Keratinocyte (primary cell): ENCODE data around the gene CYB5A. TPM values are rescaled to one million over a fixed set of nuclear protein-coding genes. Genes with fewer than 3 reads are reported as not detected.

Experiments
- DNase-seq: peaks from one replicate; pipeline ENCODE4 v3.0.0-alpha.2; 2011; ENCODE audit warnings: low read depth, missing footprints, low spot score
- FAIRE-seq: peaks from 2 replicates; lab custom pipeline; 2011; peaks lifted over from hg19 to GRCh38; lab: Jason Lieb, UNC
- H2AFZ ChIP-seq: 2 replicates; pipeline ENCODE4 v1.6.0; 2012; ENCODE audit warnings: low read length, control low read depth, inconsistent platforms; ENCODE audit not compliant: control insufficient read depth
- H3K27ac ChIP-seq: 2 replicates; pipeline ENCODE4 v1.5.1; 2011; ENCODE audit warnings: low read length; ENCODE audit not compliant: control insufficient read depth, insufficient read depth
- H3K27me3 ChIP-seq: 3 replicates; pipeline ENCODE4 v1.6.0; 2011; ENCODE audit warnings: low read length; ENCODE audit not compliant: control insufficient read depth, insufficient read depth; ENCODE audit errors: extremely low read depth
- H3K36me3 ChIP-seq, 2 experiments: 2 replicates in 1 of 2; 3 replicates in 1 of 2; pipeline ENCODE4 v1.5.1; 2011; ENCODE audit warnings: low read length in 2 of 2, mild to moderate bottlenecking in 1 of 2; ENCODE audit not compliant: control insufficient read depth in 2 of 2, insufficient read depth in 2 of 2; ENCODE audit errors: extremely low read depth in 1 of 2
- H3K4me1 ChIP-seq: 3 replicates; pipeline ENCODE4 v1.5.1; 2011; ENCODE audit warnings: low read length; ENCODE audit not compliant: control insufficient read depth, insufficient read depth; ENCODE audit errors: extremely low read depth
- H3K4me2 ChIP-seq: 3 replicates; pipeline ENCODE4 v1.6.0; 2011; ENCODE audit warnings: low read depth, low read length; ENCODE audit not compliant: control insufficient read depth, insufficient read depth; ENCODE audit errors: extremely low read depth
- H3K4me3 ChIP-seq, 3 experiments: fragments of 200-600 bp in 1 of 3; sonication (generic) in 1 of 3; 2 replicates in 2 of 3; 3 replicates in 1 of 3; pipeline ENCODE4 v1.5.1; 2011 to 2016; ENCODE audit warnings: low read length in 3 of 3, mild to moderate bottlenecking in 3 of 3, control low read depth in 2 of 3, inconsistent platforms in 1 of 3, low read depth in 1 of 3, mixed read lengths in 1 of 3, mixed run types in 1 of 3, moderate library complexity in 1 of 3; ENCODE audit not compliant: control insufficient read depth in 2 of 3, insufficient read depth in 2 of 3; ENCODE audit errors: extremely low read depth in 1 of 3
- H3K79me2 ChIP-seq: 2 replicates; pipeline ENCODE4 v1.6.0; 2012; ENCODE audit warnings: low read length; ENCODE audit not compliant: control insufficient read depth, insufficient read depth
- H3K9ac ChIP-seq: 3 replicates; pipeline ENCODE4 v1.6.0; 2011; ENCODE audit warnings: low read length; ENCODE audit not compliant: control insufficient read depth, insufficient read depth; ENCODE audit errors: extremely low read depth
- H3K9me1 ChIP-seq: 3 replicates; pipeline ENCODE4 v1.6.0; 2011; ENCODE audit warnings: low read length; ENCODE audit not compliant: control insufficient read depth, insufficient read depth; ENCODE audit errors: extremely low read depth
- H3K9me3 ChIP-seq: 2 replicates; pipeline ENCODE4 v1.5.1; 2012; ENCODE audit warnings: low read depth, low read length; ENCODE audit not compliant: control insufficient read depth
- H4K20me1 ChIP-seq: 3 replicates; pipeline ENCODE4 v1.6.0; 2011; ENCODE audit warnings: low read length; ENCODE audit not compliant: control insufficient read depth, insufficient read depth; ENCODE audit errors: extremely low read depth
- EZH2 ChIP-seq: IDR thresholded peaks from one replicate; pipeline ENCODE4 v1.6.1; 2012; ENCODE audit warnings: inconsistent platforms, mild to moderate bottlenecking, low read length, moderate library complexity
- dilution Hi-C: fragments of 300-500 bp; cut with MboI; formaldehyde crosslinking; loops from one replicate; pipeline ENCODE4 v1.7.0; 2020; ENCODE audit warnings: low sequenced_read_pairs; ENCODE audit not compliant: extremely low pct_ligation_motif_present
- polyA plus RNA-seq, 5 experiments: library from polyadenylated mRNA; depleted of rRNA in 3 of 5; stranded (reverse) in 3 of 5; stranded (forward) in 1 of 5; unstranded in 1 of 5; fragments of >200 nt; gene quantifications; 1 replicate in 1 of 5; 2 replicates in 3 of 5; 3 replicates in 1 of 5; pipeline versions ENCODE4 v1.2.1 to v1.2.3, GENCODE V29; 2011 to 2012; ENCODE audit warnings: missing spikeins in 2 of 5, low read depth in 1 of 5, low replicate concordance in 1 of 5
- TF ChIP-seq, protein P1 (sequence below), 3 experiments: IDR thresholded peaks in 1 of 3; conservative IDR thresholded peaks in 1 of 3; optimal IDR thresholded peaks in 1 of 3; 2 replicates in 2 of 3; 3 replicates in 1 of 3; pipeline versions ENCODE3 to v1.5.1; 2011; ENCODE audit warnings: low read length in 3 of 3, mild to moderate bottlenecking in 3 of 3, moderate library complexity in 2 of 3, control low read depth in 1 of 3, inconsistent platforms in 1 of 3; ENCODE audit not compliant: insufficient read depth in 2 of 3; ENCODE audit errors: extremely low read depth in 1 of 3

Gene CYB5A
- polyA plus RNA-seq, 1 donor (not counting 4 experiments of a cell fraction or from before 2014, with no cell fraction given) = 49.4 TPM

DNA sequence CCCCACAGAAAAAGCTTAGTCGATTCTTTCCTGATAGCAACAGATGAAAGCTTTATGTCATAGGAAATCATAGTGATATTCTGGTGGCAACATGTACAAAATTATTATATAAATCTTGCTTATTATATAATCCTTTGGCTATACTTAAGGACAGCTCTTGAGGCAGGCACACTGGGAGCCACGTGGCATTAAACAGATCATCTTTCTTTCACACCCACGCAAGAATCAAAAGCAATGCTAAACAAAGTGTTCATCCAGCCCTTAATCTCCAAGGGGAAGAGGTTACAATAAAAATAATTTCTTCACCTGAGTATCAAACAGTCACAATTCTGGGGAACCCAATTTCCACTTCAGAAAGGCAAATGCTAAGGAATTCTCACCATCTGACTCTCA is 57.8 kb downstream of the CYB5A start:
- H3K36me3 ChIP-seq = no peaks in the 10 kb centered on the region
- H3K79me2 ChIP-seq = no peaks in the 10 kb centered on the region
- H3K27me3 ChIP-seq = no peaks in the 10 kb centered on the region
- no peaks in the 10 kb centered on the region for H3K9me3 ChIP-seq
- no peak overlapping the region for H3K27ac ChIP-seq
- no peak for DNase-seq
- TF ChIP-seq, protein P1, sequence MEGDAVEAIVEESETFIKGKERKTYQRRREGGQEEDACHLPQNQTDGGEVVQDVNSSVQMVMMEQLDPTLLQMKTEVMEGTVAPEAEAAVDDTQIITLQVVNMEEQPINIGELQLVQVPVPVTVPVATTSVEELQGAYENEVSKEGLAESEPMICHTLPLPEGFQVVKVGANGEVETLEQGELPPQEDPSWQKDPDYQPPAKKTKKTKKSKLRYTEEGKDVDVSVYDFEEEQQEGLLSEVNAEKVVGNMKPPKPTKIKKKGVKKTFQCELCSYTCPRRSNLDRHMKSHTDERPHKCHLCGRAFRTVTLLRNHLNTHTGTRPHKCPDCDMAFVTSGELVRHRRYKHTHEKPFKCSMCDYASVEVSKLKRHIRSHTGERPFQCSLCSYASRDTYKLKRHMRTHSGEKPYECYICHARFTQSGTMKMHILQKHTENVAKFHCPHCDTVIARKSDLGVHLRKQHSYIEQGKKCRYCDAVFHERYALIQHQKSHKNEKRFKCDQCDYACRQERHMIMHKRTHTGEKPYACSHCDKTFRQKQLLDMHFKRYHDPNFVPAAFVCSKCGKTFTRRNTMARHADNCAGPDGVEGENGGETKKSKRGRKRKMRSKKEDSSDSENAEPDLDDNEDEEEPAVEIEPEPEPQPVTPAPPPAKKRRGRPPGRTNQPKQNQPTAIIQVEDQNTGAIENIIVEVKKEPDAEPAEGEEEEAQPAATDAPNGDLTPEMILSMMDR (optimal IDR thresholded peaks at IDR 0.05 in 1 of 3, IDR thresholded peaks at IDR 0.05 in 1 of 3, conservative IDR thresholded peaks at IDR 0.05 in 1 of 3; ENCODE audit: extremely low read depth in 1 of 3, insufficient read depth in 2 of 3, low read length in 3 of 3) = no peak
- TF ChIP-seq EZH2 = no peak
- no peak overlapping the region for H3K4me2 ChIP-seq
- dilution Hi-C loops = no loop called here
- no peaks in the 10 kb centered on the region for H3K9me1 ChIP-seq
- FAIRE-seq = no peak
- no peak overlapping the region for H3K9ac ChIP-seq
- no peak overlapping the region for H2AFZ ChIP-seq
- peaks cover 3% of the 10 kb centered on the region for H4K20me1 ChIP-seq
- H3K4me3 ChIP-seq = no peak overlapping the region
- H3K4me1 ChIP-seq = peaks cover 13% of the 10 kb centered on the region

DNA sequence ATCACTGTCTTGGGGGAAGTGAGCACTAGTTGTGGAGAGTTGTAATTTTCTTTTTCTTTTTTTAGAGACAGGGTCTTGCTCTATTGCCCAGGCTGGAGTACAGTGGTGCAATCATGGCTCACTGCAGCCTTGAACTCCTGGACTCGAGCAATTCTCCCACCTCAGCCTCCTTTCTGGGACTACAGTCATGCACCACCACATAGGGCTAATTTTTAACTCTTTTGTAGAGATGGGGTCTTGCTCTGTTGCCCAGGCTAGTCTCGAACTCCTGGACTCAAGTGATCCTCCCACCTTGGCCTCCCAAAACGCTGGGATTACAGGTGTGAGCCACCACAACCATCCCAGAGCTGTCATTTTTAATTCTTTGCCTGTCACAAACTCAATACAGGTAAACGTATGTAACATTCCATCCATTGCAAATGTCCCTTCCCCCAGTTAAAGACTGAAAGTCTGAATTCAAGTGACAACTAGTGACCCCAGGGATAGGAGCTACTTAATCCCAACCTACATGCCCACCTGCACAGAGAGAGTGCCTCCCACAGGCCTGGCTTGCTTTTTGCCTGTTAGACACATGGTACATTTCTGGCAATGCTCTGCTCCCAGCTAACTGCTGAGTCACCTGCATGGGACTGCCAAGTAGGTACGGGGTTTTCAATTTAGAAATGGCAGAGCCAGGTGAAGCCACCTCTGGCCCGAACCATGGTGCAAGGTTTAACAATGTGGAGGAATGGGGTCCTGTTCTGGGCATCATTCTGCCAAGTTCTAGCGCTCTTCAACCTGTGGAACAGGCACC is 60.6 kb downstream of the CYB5A start:
- FAIRE-seq = peak; percentile 49
- dilution Hi-C loops = no loop called here
- H3K27me3 ChIP-seq = no peaks in the 10 kb centered on the region
- no peak overlapping the region for H3K9ac ChIP-seq
- H3K79me2 ChIP-seq = no peaks in the 10 kb centered on the region
- peaks cover 3% of the 10 kb centered on the region for H4K20me1 ChIP-seq
- no peak overlapping the region for H3K4me2 ChIP-seq
- no peaks in the 10 kb centered on the region for H3K9me3 ChIP-seq
- H2AFZ ChIP-seq = no peak overlapping the region
- peaks cover 13% of the 10 kb centered on the region for H3K4me1 ChIP-seq
- DNase-seq = no peak
- no peaks in the 10 kb centered on the region for H3K36me3 ChIP-seq
- no peaks in the 10 kb centered on the region for H3K9me1 ChIP-seq
- no peak overlapping the region for H3K4me3 ChIP-seq
- no peak overlapping the region for H3K27ac ChIP-seq
- no peak for TF ChIP-seq EZH2
- TF ChIP-seq, protein P1 (optimal IDR thresholded peaks at IDR 0.05 in 1 of 3, IDR thresholded peaks at IDR 0.05 in 1 of 3, conservative IDR thresholded peaks at IDR 0.05 in 1 of 3; ENCODE audit: extremely low read depth in 1 of 3, insufficient read depth in 2 of 3, low read length in 3 of 3) = peak in 1 of 3 experiments; percentile 45
